ENCODE measurements around the gene CEP72.
"Not testable (repeated sequence)": the region's sequence is repeated elsewhere in the genome, so short reads cannot be mapped to it uniquely, and the experiment has no call there.

Gene CEP72

GRCh38 chr5:611731-612486 is at the start of gene CEP72:
TSS of gene CEP72 (plus strand) at chr5:612340. CDS start at chr5:612362, 22 bp downstream.
- DNase-seq (ENCODE audit: low read depth in 2 of 2) = peak; percentile 90 to 93

- DNase-seq (ENCODE audit: low read depth in 2 of 2) = no peak
These were observed 46.2 kb upstream of the CEP72 start for GRCh38 chr5:565782-566440.

GRCh38 chr5:566636-567309 is 45.4 kb upstream of the CEP72 start:
- DNase-seq (ENCODE audit: low read depth in 2 of 2) = no peak

- DNase-seq (ENCODE audit: low read depth in 2 of 2) = no peak
These were observed 44.5 kb upstream of the CEP72 start for GRCh38 chr5:567664-568060.

GRCh38 chr5:568061-568781 is 43.9 kb upstream of the CEP72 start:
- no peak for DNase-seq (ENCODE audit: low read depth in 2 of 2)

GRCh38 chr5:568809-569208 is 43.3 kb upstream of the CEP72 start:
- DNase-seq (ENCODE audit: low read depth in 2 of 2) = no peak

GRCh38 chr5:569358-569867 is 42.7 kb upstream of the CEP72 start:
- no peak for DNase-seq (ENCODE audit: low read depth in 2 of 2)

- no peak for DNase-seq (ENCODE audit: low read depth in 2 of 2)
These were observed 42.2 kb upstream of the CEP72 start for GRCh38 chr5:569868-570361.

GRCh38 chr5:570446-570845 is 41.7 kb upstream of the CEP72 start:
- no peak for DNase-seq (ENCODE audit: low read depth in 2 of 2)

GRCh38 chr5:570886-571285 is 41.3 kb upstream of the CEP72 start:
- DNase-seq (ENCODE audit: low read depth in 2 of 2) = no peak

GRCh38 chr5:571791-572190 is 40.3 kb upstream of the CEP72 start:
- DNase-seq (ENCODE audit: low read depth in 2 of 2) = no peak

- no peak for DNase-seq (ENCODE audit: low read depth in 2 of 2)
These were observed 39.6 kb upstream of the CEP72 start for GRCh38 chr5:572398-573019.

- no peak for DNase-seq (ENCODE audit: low read depth in 2 of 2)
These were observed 38.9 kb upstream of the CEP72 start for GRCh38 chr5:573206-573605.

GRCh38 chr5:573976-574375 is 38.2 kb upstream of the CEP72 start:
- DNase-seq (ENCODE audit: low read depth in 2 of 2) = no peak

- DNase-seq (ENCODE audit: low read depth in 2 of 2) = no peak
These were observed 37.2 kb upstream of the CEP72 start for GRCh38 chr5:574906-575305.

GRCh38 chr5:575636-576035 is 36.5 kb upstream of the CEP72 start:
- no peak for DNase-seq (ENCODE audit: low read depth in 2 of 2)

GRCh38 chr5:577214-577613 is 34.9 kb upstream of the CEP72 start:
- not testable (repeated sequence) for DNase-seq (ENCODE audit: low read depth in 2 of 2)

GRCh38 chr5:577800-578199 is 34.3 kb upstream of the CEP72 start:
- DNase-seq (ENCODE audit: low read depth in 2 of 2) = no peak

- no peak for DNase-seq (ENCODE audit: low read depth in 2 of 2)
These were observed 32.9 kb upstream of the CEP72 start for GRCh38 chr5:579211-579610.

- no peak for DNase-seq (ENCODE audit: low read depth in 2 of 2)
These were observed 32.3 kb upstream of the CEP72 start for GRCh38 chr5:579746-580366.

GRCh38 chr5:580436-580835 is 31.7 kb upstream of the CEP72 start:
- DNase-seq (ENCODE audit: low read depth in 2 of 2) = no peak
